SK-N-MC (cell line): ENCODE results near the gene SSTR1.

Experiments
- EZH2 ChIP-seq: fragments of 200-600 bp; sonication (generic); IDR thresholded peaks from one replicate; pipeline ENCODE4 v1.6.1; 2017; ENCODE audit warnings: antibody characterized with exemption
- POLR2AphosphoS5 ChIP-seq: IDR thresholded peaks from 2 replicates; pipeline ENCODE4 v1.6.1; 2012; ENCODE audit warnings: mild to moderate bottlenecking, low read depth, low read length, borderline replicate concordance

DNA sequence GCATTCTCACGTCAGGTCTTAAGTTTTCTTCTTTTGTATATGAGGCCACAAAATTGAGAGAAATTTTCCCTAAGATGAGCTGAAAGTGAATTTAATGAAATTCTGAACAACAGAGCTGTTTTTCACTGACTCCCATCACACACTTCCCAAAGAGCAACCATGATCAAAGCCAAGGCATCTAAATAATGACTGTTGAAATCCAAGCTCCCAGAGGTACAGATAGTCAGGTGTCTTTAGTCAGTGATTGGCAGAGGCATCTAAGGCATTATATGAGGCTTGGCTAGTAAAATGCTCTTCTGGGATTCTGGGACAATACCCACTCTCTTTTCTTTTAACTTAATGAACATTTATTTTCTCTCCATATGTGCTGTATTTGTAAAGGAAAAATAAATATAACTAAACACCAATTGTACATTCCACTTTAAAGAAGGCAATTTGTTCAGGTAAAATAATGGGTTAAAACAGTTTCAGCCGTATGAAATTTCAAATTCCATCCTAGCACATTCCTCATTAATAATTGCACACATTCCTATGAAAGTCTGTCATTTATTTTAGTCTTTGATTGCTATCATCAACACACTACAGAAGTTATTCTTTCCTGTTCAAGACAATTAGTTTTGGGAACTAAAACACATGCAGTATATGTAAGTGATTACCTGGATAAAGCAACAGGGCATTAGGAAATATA lies 871 bp upstream of the SSTR1 start:
- TF ChIP-seq EZH2: no peak
- TF ChIP-seq POLR2AphosphoS5: no peak
